M059J (cell line): ENCODE data around the gene TMEM151B. TPM values are rescaled to one million over a fixed set of nuclear protein-coding genes. Genes with fewer than 3 reads are reported as not detected.
"Not testable (repeated sequence)": the region's sequence is repeated elsewhere in the genome, so short reads cannot be mapped to it uniquely, and the experiment has no call there.

Experiments
- DNase-seq: peaks from one replicate; pipeline ENCODE4 v3.0.0-alpha.2; 2012; ENCODE audit warnings: low read depth
- total RNA-seq: library from RNA; depleted of rRNA; stranded (reverse); fragments of >200 nt; shearing (Covaris generic); gene quantifications from 2 replicates; pipeline ENCODE4 v1.2.3, GENCODE V29; 2014

The TMEM151B gene
- total RNA-seq, 1 experiment from 2014 or later, result not detected

GRCh38 chr6:44304282-44305199 lies 34.3 kb downstream of the TMEM151B start:
- peak; percentile 37 for DNase-seq

- DNase-seq, result no peak
Measured at GRCh38 chr6:44305200-44305725, 35.0 kb downstream of the TMEM151B start.

- DNase-seq, result no peak
Measured at GRCh38 chr6:44306710-44307109, 36.5 kb downstream of the TMEM151B start.

GRCh38 chr6:44307217-44307616 lies 37.0 kb downstream of the TMEM151B start:
- no peak for DNase-seq

- DNase-seq, result no peak
Measured at GRCh38 chr6:44309092-44309491, 38.8 kb downstream of the TMEM151B start.

GRCh38 chr6:44309631-44310030 lies 39.4 kb downstream of the TMEM151B start:
- DNase-seq, result no peak

- DNase-seq, result no peak
Measured at GRCh38 chr6:44310241-44310640, 40.0 kb downstream of the TMEM151B start.

- DNase-seq, result no peak
Measured at GRCh38 chr6:44311304-44311703, 41.1 kb downstream of the TMEM151B start.

- no peak for DNase-seq
Measured at GRCh38 chr6:44311767-44312166, 41.5 kb downstream of the TMEM151B start.

GRCh38 chr6:44312901-44313788 lies 42.9 kb downstream of the TMEM151B start, which contains the start of gene AARS2:
TSS of gene AARS2 (minus strand) at chr6:44313347. CDS start at chr6:44313323, 24 bp downstream.
- peak; percentile 87 for DNase-seq

- not testable (repeated sequence) for DNase-seq
Measured at GRCh38 chr6:44314657-44315056, 44.4 kb downstream of the TMEM151B start.

GRCh38 chr6:44315516-44315915 lies 45.3 kb downstream of the TMEM151B start:
- no peak for DNase-seq

- no peak for DNase-seq
Measured at GRCh38 chr6:44315951-44316350, 45.7 kb downstream of the TMEM151B start.

GRCh38 chr6:44316481-44316880 lies 46.2 kb downstream of the TMEM151B start:
- DNase-seq, result no peak

- not testable (repeated sequence) for DNase-seq
Measured at GRCh38 chr6:44317136-44317631, 46.9 kb downstream of the TMEM151B start.

- DNase-seq, result no peak
Measured at GRCh38 chr6:44321210-44321609, 51.0 kb downstream of the TMEM151B start.

GRCh38 chr6:44327096-44327495 lies 56.8 kb downstream of the TMEM151B start:
- no peak for DNase-seq

GRCh38 chr6:44327760-44328159 lies 57.5 kb downstream of the TMEM151B start:
- DNase-seq, result no peak

- not testable (repeated sequence) for DNase-seq
Measured at GRCh38 chr6:44328203-44328602, 58.0 kb downstream of the TMEM151B start.

GRCh38 chr6:44329858-44330257 lies 59.6 kb downstream of the TMEM151B start:
- DNase-seq, result no peak

GRCh38 chr6:44332585-44332984 lies 62.3 kb downstream of the TMEM151B start:
- peak; percentile 30 for DNase-seq
